HepG2 (cell line): ENCODE results near the gene DOCK4. TPM values are rescaled to one million over a fixed set of nuclear protein-coding genes. Genes with fewer than 3 reads are reported as not detected.

Experiments used
- ATAC-seq: fragments of 200-7000 bp; cut with Tn5 transposase; 3 replicates; pipeline ENCODE4 v1.9.1; 2020; ENCODE audit warnings: mild to moderate bottlenecking, moderate library complexity
- BruUV-seq: library from RNA; stranded (reverse); fragments of 400-500 nt; replicated peaks from 2 replicates; lab custom pipeline; 2021; lab: Mats Ljungman, UMichigan
- CTCF ChIA-PET: fragments of 300-600 bp; formaldehyde crosslinking; extraction: SDS; loops from one replicate; lab custom pipeline; 2021; ENCODE audit warnings: low total read pairs, inconsistent platforms, low intra/inter-chr PET ratio; lab: Yijun Ruan, JAX
- POLR2A ChIA-PET: fragments of 350-600 bp; sonication (Branson Sonifier 250); formaldehyde crosslinking; loops from one replicate; lab custom pipeline; 2020; ENCODE audit warnings: antibody characterized with exemption, inconsistent platforms; lab: Yijun Ruan, JAX
- DNase-seq: peaks from one replicate; pipeline ENCODE4 v3.0.0-alpha.2; 2015; ENCODE audit warnings: low spot score
- FAIRE-seq: peaks from 3 replicates; lab custom pipeline; 2011; peaks lifted over from hg19 to GRCh38; lab: Jason Lieb, UNC
- H2AFZ ChIP-seq: one replicate; pipeline ENCODE4 v1.6.1; 2011; ENCODE audit warnings: low read length, inconsistent platforms
- H3K27ac ChIP-seq: fragments of 300-600 bp; 3 replicates; pipeline ENCODE4 v1.8.0; 2011; ENCODE audit warnings: mixed run types, mild to moderate bottlenecking, mixed read lengths, low read length, inconsistent platforms; ENCODE audit not compliant: insufficient read depth; ENCODE audit errors: extremely low read length
- H3K27me3 ChIP-seq, 2 experiments: fragments of 200-600 bp in 1 of 2; 2 replicates in 1 of 2; 3 replicates in 1 of 2; pipeline versions ENCODE4 v1.6.0 to v1.8.0; 2011; ENCODE audit warnings: low read length in 2 of 2, mild to moderate bottlenecking in 2 of 2, moderate library complexity in 2 of 2, inconsistent platforms in 1 of 2; ENCODE audit not compliant: insufficient read depth in 2 of 2, control insufficient read depth in 1 of 2
- H3K36me3 ChIP-seq, 2 experiments: fragments of 200-600 bp in 1 of 2; replicated peaks in 1 of 2; 2 replicates in 1 of 2; 3 replicates in 1 of 2; pipeline versions ENCODE4 v1.5.1 to v1.8.0; 2011; ENCODE audit warnings: low read length in 2 of 2, inconsistent platforms in 1 of 2; ENCODE audit not compliant: insufficient read depth in 2 of 2, control insufficient read depth in 1 of 2
- H3K4me1 ChIP-seq: 2 replicates; pipeline ENCODE4 v1.5.1; 2012; ENCODE audit warnings: low read length, inconsistent platforms; ENCODE audit not compliant: insufficient read depth
- H3K4me2 ChIP-seq: 2 replicates; pipeline ENCODE4 v1.6.0; 2011; ENCODE audit warnings: low read depth, low read length, inconsistent platforms
- H3K4me3 ChIP-seq, 3 experiments: fragments of 200-600 bp in 1 of 3; sonication (generic), shearing (Covaris generic) in 1 of 3; replicated peaks in 1 of 3; 2 replicates each; pipeline ENCODE4 v1.5.1; 2011 to 2016; ENCODE audit warnings: low read length in 3 of 3, inconsistent platforms in 2 of 3, low read depth in 2 of 3, mild to moderate bottlenecking in 2 of 3, control low read depth in 1 of 3, mixed read lengths in 1 of 3; ENCODE audit not compliant: insufficient read depth in 1 of 3
- H3K79me2 ChIP-seq: one replicate; pipeline ENCODE4 v1.6.1; 2011; ENCODE audit warnings: low read length, inconsistent platforms; ENCODE audit not compliant: insufficient read depth
- H3K9ac ChIP-seq: 2 replicates; pipeline ENCODE4 v1.6.0; 2011; ENCODE audit warnings: mild to moderate bottlenecking, low read depth, low read length, inconsistent platforms; ENCODE audit not compliant: insufficient read depth
- H3K9me3 ChIP-seq: 2 replicates; pipeline ENCODE4 v1.5.1; 2012; ENCODE audit warnings: mild to moderate bottlenecking, low read length
- H4K20me1 ChIP-seq: 2 replicates; pipeline ENCODE4 v1.6.0; 2011; ENCODE audit warnings: inconsistent platforms, mild to moderate bottlenecking, low read length, moderate library complexity; ENCODE audit not compliant: insufficient read depth
- GPBP1L1 ChIP-seq: sonication (generic); formaldehyde crosslinking; IDR thresholded peaks from 2 replicates; pipeline ENCODE4 v1.5.0; 2020; ENCODE audit warnings: mild to moderate bottlenecking, missing genetic modification reagents
- GRHL1 ChIP-seq: sonication (generic); formaldehyde crosslinking; conservative IDR thresholded peaks from 2 replicates; pipeline ENCODE4 v1.8.0; 2022; ENCODE audit warnings: missing genetic modification reagents
- KDM3A ChIP-seq: IDR thresholded peaks from 2 replicates; pipeline ENCODE4 v1.6.1; 2018; ENCODE audit warnings: low read depth, missing compliant biosample characterization
- YEATS2 ChIP-seq: sonication (generic); formaldehyde crosslinking; IDR thresholded peaks from 2 replicates; pipeline ENCODE4 v1.4.0; 2020; ENCODE audit warnings: missing genetic modification reagents, borderline replicate concordance
- ZBTB10 ChIP-seq: sonication (generic); formaldehyde crosslinking; IDR thresholded peaks from 2 replicates; pipeline ENCODE4 v1.4.0; 2020; ENCODE audit warnings: missing genetic modification reagents, borderline replicate concordance
- ZMYM3 ChIP-seq: sonication (generic); formaldehyde crosslinking; IDR thresholded peaks from 2 replicates; pipeline ENCODE4 v1.5.1; 2020; ENCODE audit warnings: mild to moderate bottlenecking, missing genetic modification reagents
- ZNF253 ChIP-seq: sonication (generic); formaldehyde crosslinking; IDR thresholded peaks from 2 replicates; pipeline ENCODE4 v1.8.0; 2022; ENCODE audit warnings: mild to moderate bottlenecking, missing genetic modification reagents, borderline replicate concordance
- ZNF614 ChIP-seq: IDR thresholded peaks from 2 replicates; pipeline ENCODE4 v1.6.1; 2018; ENCODE audit warnings: missing biosample characterization, missing genetic modification reagents, inconsistent platforms, borderline replicate concordance
- ZNF639 ChIP-seq: conservative IDR thresholded peaks from 2 replicates; pipeline ENCODE4 v1.6.1; 2018; ENCODE audit warnings: missing genetic modification reagents
- ZNF691 ChIP-seq: sonication (generic); formaldehyde crosslinking; IDR thresholded peaks from 2 replicates; pipeline ENCODE4 v1.4.0; 2020; ENCODE audit warnings: missing genetic modification reagents, low read depth, mild to moderate bottlenecking, borderline replicate concordance
- WGBS: methylation state at CpG from one replicate; pipeline ENCODE4 v1.1.6; 2017; ENCODE audit warnings: low lambda C conversion rate; 5-methylcytosine and 5-hydroxymethylcytosine counted together
- in situ Hi-C: cut with HindIII; loops from 2 replicates; pipeline ENCODE4 v1.10.0; 2017; ENCODE audit warnings: low pct_unique_long_range_greater_than_20kb; ENCODE audit not compliant: extremely low pct_ligation_motif_present
- intact Hi-C: fragments of 100-400 bp; cut with micrococcal nuclease; formaldehyde crosslinking; loops from one replicate; pipeline ENCODE4 v1.10.0; 2022; ENCODE audit not compliant: unreplicated experiment
- polyA plus RNA-seq, 8 experiments: library from polyadenylated mRNA; depleted of rRNA in 3 of 8; stranded (reverse) in 7 of 8; unstranded in 1 of 8; fragments of >200 nt; fragmentation: Illumina TruSeq in 4 of 8; extraction: Trizol in 4 of 8; gene quantifications; 2 replicates each; pipeline versions ENCODE4 v1.2.1 to v1.2.3, GENCODE V29; 2011 to 2016; ENCODE audit warnings: low read depth in 4 of 8, missing spikeins in 1 of 8, mixed read lengths in 1 of 8; ENCODE audit not compliant: insufficient read depth in 1 of 8
- total RNA-seq, 5 experiments: library from RNA; depleted of rRNA; stranded (reverse); fragments of >200 nt; fragmentation: Illumina TruSeq; extraction: Trizol; gene quantifications; 2 replicates each; pipeline ENCODE4 v1.2.3, GENCODE V29; 2016; ENCODE audit warnings: low read depth in 1 of 5

DOCK4 gene
- total and polyA plus RNA-seq, 2 of the 13 experiments (the other 11 are each of a cell fraction or from before 2014, with no cell fraction given), result 13.5 to 17.4 TPM

GRCh38 chr7:111960984-111961383 lies 245.2 kb downstream of the DOCK4 start:
- FAIRE-seq (no peak), DNase-seq (no peak), ATAC-seq (no peak)
- intact Hi-C loops, result no loop called here
- Histone ChIP-seq H3K4me1 (no peaks in the 10 kb centered on the region), H3K4me2 (no peak overlapping the region), H4K20me1 (no peaks in the 10 kb centered on the region), H3K36me3 (no peaks in the 10 kb centered on the region), H3K27me3 (no peaks in the 10 kb centered on the region), H3K79me2 (no peaks in the 10 kb centered on the region), H3K4me3 (no peak overlapping the region), H2AFZ (no peak overlapping the region), H3K9me3 (no peaks in the 10 kb centered on the region), H3K27ac (no peak overlapping the region), H3K9ac (no peak overlapping the region)
- in situ Hi-C loops, result no loop called here
- no TSS peak for BruUV-seq
- TF ChIP-seq GPBP1L1 (CRISPR knock-in tag), result no peak
- no peak for TF ChIP-seq YEATS2
- TF ChIP-seq ZBTB10 (CRISPR knock-in tag), result no peak
- no peak for TF ChIP-seq ZNF639 (CRISPR knock-in tag)
- TF ChIP-seq ZNF614 (CRISPR knock-in tag), result no peak
- TF ChIP-seq KDM3A, result no peak
- TF ChIP-seq ZNF691 (CRISPR knock-in tag), result no peak
- no peak for TF ChIP-seq ZNF253 (CRISPR knock-in tag)
- no peak for TF ChIP-seq GRHL1 (CRISPR knock-in tag)
- no peak for TF ChIP-seq ZMYM3 (CRISPR knock-in tag)
- CTCF ChIA-PET, result no interaction called here
- POLR2A ChIA-PET, result no interaction called here
- WGBS, result 96% methylated on average over 5 of the region's 5 CpGs
